Stimulated activated CD4-positive, alpha-beta T cell treated with anti-CD3 and anti-CD28 coated beads, TNF-alpha, amount 100 ng/mL, for 1 hour (primary cell): ENCODE measurements around the gene MSLN.
"Not testable (repeated sequence)": the region's sequence is repeated elsewhere in the genome, so short reads cannot be mapped to it uniquely, and the experiment has no call there.

Experiments
- DNase-seq, 3 donors: peaks; one replicate each; pipeline ENCODE4 v3.0.0-alpha.2; 2020; ENCODE audit warnings: low read depth in 3 of 3, low spot score in 1 of 3

Gene MSLN

DNA sequence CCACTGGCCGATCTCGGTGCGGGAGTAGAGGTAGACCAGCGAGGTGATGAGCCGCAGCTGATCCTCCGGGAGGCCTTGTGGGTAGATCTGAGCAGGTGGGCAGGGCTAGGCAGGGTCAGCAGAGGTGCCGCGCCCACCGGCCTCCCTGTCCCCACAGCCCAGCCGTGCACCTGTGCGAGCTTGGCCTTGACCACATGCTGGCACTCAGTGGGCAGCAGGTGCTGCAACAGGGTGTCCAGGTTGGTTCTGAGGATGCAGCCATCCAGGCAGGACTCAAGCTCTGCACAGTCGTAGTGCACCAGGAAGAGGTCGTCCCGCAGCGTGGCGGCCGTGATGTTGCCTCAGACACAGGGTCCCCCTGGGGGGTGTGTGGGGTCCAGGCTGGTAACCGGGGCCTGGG, 12.4 kb downstream of the MSLN start:
- no peak for DNase-seq

DNA sequence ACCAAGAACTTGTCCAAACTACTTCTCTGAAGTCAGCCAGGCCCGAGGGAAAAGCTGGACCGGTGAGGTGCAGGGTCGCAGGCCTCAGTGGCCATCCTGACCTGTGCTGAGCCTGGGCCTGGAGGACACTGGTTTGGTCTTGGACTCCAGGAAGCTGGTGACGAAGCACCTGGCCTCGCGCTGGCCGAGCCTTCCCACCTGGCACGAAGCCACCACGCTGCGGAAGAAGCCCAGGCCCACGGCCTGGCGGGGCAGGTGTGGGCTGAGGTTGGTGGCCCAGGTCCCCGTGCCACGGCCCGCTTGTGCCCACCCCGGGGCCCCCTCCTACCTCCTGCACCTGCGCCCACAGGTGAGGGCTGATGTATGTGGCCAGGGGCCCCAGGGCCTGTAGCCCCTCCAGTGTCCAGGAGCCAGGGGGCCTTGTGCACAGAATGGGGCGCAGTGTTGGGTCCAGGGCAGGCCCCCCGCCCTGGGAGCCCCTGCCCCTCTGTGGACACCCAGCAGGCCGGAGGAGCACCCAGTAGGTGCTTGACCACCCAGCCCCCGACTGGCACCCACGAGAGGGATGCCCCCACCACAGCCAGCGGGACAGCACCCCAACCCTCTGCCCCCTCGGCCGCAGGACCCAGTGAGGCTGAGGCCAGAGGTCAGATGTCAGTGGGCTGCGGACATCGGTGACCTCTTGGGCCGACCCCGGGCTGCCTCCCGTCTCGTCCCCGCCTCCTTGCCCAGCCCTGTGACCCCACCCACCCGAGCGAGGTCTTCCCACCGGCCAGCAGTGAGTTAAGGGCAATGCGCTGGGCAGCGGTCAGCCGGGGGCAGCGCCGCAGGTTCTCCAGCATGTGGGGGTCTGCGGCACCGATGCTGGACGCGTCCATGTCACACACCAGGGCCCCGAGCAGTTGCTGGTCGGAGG, 13.8 kb downstream of the MSLN start:
- no peak for DNase-seq

DNA sequence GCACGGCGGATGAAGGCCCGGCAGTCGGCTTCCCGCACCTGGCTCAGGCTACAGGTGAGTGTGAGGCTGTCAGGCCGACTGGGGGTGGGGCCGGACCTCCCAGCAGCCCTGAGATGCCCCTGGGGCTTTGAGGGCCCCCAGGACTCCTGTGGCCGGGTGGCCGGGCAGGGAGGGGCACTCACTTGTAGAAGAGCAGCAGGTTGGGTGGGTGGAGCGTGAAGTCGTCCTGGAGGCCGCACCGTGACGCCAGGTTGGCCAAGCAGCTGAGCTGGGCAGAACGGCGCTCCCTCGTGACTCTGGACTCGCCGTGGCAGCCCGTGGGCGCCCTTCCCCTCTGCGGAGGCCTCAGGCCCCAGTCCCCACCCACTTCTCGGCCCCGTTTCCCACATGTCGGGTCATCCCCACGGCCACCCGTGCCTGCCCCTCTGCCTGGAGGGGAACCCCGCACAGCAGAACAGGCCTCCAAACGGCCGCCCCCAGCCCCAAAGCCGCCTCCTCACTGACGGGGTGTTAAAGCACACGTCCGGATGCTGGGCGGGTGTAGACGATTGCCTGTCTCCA, 14.8 kb downstream of the MSLN start:
- no peak for DNase-seq

DNA sequence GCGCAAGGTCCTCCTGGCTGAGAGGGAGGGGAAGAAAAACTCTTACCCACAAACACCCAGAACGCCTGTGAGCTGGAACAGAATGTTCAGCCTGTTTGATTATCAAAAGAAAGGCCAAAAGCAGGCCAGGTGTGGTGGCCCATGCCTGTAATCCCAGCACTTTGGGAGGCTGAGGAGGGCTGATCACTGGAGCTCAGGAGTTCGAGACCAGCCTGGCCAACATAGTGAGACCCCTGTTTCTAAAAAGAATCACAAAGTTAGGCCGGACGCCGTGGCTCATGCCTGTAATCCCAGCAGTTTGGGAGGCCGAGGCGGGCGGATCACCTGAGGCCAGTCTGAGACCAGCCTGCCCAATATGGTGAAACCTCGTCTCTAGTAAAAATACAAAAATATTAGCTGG, 15.8 kb downstream of the MSLN start:
- not testable (repeated sequence) for DNase-seq

DNA sequence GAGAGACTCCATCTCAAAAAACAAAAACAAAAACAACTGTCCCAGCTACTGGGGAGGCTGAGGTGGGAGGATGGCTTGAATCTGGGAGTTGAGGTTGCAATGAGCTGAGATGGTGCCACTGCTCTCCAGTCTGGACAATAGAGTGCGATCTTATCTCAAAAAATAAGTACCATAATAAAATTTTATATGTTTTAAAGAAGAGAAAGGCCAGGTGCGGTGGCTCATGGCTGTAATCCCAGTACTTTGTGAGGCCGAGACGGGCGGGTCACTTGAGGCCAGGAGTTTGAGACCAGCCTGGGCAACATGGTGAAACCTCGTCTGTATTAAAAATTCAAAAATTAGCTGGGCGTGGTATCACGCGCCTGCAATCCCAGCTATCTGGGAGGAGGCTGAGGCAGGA, 16.3 kb downstream of the MSLN start:
- no peak for DNase-seq

DNA sequence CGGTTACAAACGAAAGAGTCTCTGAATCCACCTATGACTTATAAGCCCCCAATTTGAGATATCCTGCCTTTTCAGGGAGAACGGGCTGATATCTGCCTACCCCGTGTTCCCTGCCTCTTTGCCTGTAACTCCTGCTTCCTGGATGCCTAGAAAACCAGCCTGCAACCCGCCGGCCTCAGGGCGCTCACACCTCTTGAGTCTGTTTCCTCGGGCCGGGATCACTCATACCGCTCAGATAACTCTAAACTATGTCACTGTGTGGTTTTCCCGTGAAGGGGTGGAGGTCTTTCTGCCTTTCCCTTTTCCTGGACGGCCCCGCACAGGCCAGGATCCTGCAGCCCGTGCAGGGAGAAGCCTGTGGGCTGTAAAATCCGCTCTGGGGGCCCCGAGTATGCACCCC, 17.3 kb downstream of the MSLN start:
- DNase-seq = no peak

DNA sequence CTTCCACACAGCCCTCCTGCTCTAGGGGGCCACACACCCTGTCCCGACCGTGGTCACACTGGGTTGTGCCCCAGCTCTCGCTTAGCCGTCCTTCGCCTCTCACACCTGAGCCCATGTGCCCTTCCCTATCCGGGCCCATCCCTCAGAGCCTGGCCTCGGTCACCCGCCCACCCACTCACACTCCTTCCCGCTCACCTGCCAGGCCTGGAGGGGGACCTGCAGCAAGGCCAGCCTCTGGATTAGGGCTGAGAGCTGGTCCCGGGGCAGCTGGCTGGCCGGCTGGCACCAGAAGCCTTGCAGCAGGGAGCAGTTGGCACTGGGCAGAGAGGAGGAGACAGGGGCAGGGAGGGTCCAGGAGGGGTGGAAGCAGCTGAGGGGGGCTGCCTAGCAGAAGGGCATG, 17.9 kb downstream of the MSLN start:
- no peak for DNase-seq

DNA sequence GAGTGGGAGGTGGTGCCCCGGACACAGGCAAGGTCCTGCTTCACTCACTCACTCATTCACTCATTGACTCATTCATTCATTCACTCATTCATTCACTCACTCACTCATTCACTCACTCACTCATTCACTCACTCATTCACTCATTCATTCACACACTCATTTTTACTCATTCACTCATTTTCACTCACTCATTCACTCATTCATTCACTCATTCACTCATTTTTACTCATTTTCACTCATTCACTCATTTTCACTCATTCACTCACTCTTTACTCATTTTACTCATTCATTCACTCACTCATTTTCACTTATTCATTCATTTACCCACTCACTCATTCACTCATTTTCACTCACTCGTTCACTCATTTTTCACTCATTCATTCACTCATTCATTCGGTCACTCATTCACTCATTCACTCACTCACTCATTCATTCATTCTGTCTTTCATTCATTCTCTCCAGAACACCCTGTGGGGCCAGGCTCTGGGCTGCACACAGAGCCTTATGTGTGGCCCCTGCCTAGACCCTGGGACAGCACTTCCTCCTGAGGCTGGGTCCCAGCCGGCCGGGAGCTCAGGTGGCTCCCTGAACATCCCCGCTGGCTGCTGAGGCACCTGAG, 18.5 kb downstream of the MSLN start:
- DNase-seq = no peak

DNA sequence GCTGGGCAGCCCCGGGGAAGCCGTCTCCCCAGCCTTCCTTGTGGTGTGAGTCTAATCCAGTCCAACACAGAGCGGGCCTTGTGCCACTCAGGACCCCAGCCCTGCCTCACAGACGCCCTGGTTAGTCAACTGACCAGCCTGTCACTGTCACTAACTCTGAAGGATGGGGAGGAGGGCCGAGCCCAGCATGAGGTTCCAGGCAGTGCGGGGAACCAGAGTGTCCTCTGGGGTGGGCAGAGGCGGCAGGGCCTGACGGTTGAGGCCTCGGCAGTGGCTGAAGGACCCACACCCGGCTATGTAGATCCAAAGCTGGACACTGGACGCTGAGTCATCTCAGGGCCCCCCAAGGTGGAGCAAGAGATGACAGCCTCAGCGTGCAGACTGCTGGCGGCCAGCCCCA, 19.0 kb downstream of the MSLN start:
- no peak for DNase-seq

DNA sequence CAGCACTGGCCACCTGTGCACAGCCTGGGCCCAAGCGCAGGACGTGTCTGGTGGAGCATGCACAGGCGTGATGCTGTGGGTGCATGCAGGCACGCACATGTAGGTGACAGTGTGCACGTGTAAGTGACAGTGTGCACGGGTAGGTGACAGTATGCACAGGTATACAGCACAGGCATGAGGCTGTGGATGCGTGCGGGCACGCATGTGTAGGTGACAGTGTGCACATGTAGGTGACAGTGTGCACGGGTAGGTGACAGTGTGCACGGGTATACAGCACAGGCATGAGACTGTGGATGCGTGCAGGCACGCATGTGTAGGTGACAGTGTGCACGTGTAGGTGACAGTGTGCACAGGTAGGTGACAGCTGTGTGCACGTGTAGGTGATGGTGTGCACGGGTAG, 19.8 kb downstream of the MSLN start:
- no peak for DNase-seq

DNA sequence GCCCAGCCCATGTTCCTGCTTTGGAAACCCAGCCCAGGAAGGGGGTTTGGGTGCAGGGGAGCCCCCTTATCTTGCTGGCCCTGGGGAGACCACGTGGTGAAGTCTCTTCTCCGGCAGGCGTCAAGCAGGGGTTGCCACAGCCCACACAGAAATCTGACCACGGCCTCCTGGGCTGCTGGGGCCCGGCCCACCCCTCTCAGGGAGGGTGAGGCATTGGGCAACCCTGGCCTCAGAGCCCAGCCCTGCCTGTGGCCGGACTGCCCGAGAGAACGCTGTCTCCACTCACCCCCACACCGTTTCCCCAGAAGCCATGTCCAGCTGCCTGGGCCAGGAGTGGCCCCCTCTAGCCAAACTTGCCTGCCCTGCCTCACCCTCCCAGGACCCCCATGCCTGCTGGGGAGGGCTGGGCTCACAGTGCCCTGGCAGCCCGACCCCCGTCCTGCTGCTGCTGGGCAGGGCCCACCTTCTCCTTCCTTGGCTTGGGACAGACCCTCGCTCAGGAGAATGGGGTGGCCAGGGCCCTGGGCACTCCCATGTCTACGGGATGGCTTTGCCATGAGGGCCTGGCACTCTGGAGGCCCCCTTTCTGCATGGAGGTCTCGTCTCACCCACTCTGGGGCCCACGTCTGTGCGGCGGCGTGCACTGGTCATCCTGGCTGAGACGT, 20.9 kb downstream of the MSLN start:
- no peak for DNase-seq

DNA sequence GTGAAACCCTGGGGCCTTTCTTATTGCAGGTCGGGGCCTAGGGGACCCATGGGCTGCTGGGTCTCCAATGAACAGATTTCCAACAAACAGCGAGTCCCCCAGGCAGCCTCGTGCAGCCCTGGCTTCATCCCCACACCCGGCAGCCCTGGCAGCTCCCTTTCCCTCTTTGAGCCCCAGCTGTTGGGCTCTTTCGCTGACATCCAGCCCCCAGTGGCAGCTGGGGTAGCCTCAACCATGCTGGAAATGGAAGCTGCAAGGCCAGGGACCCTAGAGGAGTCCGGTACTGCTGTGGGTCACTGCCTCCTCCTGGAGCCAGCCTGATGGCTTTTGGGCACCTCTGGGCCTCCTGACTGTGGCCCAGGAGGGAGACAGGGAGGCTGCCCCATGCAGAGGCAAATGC, 21.7 kb downstream of the MSLN start:
- DNase-seq = no peak

DNA sequence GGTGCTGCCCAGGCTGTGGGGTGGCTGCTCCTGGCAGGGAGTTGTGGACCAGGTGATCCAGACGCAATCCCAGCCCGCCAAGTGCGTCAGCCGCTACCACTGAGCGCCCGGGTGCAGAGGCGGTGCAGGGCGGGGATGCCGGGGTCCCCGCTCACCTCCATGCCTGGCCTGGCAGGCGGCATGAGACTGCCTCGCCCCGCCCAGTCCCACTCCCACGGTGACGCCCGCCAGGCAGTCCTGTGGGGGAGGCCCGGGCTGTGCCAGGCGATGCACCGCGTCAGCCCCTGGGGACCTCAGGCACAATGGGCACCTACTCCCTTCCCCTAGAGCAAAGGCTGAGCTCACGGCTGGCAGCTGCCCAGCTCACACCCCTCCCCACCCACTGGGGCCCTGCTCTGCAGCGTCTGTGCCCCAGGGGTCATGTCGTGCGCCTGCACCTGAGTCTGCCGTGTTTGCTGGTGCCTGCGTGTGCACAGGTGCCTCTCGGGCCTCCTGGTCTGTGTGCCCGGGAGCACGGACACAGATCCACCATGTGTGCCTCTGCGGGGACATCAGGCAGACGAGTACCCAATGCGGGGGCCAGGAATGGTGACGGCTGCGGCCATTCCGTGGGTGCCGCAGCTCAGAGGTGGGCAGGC, 22.4 kb downstream of the MSLN start:
- no peak for DNase-seq

DNA sequence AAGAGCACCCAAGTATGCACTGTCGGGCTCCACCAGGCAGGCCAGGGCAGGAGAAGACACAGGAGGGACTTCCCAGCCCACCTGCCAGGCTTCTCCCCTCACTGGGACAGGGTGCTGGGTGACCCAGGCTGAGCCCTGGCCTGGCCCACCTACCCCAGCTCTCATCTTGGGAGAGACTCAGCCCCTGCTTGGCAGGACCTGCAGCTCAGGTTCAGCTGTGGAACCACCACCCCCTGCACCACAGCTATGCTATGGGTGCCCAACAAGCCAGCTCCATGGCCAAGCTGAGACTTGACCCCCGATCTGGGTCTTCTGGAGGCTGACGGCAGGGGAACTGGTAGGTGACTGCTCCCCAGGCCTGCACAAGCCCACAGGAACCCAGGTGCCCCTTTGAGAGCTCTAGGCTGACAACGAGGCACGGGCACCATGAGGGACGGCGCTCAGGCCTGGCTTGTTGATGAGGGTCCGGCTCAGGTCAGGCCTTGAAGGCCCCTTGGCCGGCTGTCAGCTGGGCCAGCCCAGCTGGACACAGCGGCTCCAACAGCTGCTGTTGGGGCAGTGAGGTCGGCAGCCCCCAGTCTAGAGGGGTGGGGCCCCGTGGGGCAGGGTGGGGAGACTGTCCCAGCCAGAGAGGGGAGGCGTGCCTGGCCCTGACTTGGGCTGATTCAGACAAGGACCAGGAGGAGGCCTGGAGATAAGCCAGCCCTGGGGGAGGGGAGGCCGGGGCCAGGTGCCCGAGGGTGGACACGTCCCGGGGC, 23.0 kb downstream of the MSLN start:
- DNase-seq = no peak

DNA sequence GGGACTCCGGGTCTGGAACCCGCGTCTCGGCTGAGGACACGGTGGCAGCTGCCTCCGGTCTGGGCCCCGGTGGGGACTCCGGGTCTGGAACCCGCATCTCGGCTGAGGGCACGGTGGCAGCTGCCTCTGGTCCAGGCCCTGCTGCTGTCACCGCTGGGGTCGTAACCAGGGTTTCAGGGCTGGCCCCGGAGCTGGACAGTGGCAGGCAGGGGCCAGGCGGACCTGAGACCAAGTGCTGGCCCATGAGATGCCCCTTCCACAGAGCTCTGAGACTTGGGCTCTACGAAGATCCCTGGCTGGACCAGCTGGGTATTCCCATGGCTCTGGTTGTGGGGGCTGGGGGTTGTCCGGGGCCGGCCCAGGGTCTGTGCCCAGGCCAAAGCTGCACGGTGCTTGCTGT, 23.9 kb downstream of the MSLN start:
- no peak for DNase-seq

DNA sequence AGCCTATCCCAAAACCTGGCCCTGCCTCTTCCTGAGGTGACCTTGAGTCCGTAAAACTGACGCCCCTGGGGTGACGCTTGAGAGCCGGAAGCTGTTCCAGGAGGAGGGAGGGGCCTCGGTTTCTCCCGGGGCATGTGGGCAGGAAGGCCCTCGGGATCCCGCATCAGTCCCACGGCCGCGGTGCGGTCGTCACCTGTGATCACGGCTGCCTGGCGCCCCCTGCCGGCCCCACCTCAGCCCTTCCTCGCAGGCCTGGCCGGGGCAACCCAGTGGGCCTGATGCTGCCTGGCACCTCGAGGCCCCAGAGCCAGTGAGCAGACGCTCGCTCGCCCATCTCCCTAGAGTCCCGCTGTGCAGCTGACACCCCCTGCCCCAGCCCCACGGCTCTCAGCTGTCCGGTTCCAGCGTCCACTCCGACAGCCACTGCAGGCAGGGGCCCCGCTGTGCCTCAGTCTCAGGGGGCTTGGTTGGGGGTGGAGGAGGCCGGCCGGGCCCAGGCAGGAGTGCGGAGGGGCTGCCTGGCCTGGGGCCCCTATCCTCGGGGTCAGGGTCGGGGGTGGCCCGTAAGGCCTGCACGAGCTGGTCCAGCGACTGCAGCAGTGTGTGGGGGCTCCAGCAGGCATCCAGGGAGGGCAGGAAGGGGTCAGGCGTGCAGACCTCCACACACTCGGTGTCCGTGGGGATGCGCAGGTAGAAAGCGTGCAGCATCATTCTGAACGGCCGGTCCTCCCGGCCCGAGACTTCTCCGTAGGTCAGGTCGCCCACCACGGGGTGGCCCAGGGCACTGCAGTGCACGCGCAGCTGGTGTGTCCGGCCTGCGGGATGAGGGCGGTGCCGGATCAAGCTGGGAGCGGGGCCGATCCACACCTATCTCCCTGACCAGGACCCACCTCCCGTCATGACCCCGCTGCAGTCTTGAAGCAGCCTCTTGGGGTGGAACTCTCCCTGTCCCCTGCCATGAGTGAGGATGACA, 25.3 kb downstream of the MSLN start:
- DNase-seq = peak in 2 of 3 donors; percentile 57 to 72

DNA sequence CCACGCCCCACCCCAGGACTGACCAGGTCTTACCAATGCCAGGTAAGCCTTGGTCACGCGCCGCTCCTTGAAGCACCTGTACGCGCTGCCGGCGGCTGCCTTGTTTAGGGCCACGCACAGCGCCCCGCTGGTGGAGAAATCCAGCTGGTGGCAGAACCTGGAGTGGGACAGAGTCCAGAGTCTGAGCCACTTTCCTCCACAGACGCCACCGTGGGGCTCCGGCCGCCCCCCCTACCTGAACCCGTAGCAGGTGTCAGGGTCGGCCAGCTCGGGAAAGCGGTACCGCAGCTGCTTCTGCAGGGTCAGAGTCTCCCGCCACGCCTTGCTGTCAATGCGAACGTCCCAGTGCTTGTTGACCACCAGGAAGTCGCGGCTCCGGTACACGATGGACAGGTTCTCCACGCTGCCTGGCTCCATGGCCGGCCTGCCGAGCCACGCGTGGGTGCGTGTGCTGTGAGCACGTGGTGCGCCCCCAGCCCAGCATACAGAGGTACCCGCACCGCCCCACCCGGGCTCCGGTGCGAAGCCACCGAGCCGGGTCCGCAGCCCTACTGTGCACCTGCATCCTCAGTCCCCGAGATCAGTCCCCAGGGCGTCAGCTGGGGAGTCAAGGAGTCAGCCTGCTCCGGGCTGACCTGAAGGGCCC, 26.9 kb downstream of the MSLN start:
- no peak for DNase-seq

DNA sequence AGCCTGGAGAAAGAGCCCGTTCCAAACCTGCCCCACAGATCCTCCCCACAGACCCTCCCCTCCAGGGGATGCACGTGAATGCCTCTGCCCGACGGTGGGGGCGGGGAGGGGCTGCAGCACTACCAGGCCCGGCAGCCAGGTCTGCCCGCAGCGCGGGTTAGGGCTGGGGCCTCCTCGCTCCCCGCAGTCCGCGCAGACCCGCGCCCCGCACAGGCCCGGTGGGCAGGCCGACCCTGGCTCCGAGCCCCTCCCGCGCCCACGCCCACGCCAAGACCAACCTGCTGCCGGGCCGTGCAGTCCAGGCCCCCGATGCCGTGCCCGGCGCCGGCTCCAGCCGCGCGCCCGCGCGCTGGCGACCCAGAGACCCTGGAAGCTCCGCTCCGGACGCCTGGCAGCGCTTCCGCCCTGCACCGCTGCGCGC, 27.5 kb downstream of the MSLN start, which contains the start of gene RPUSD1:
RPUSD1 (minus strand) TSS at position 404 of the 421 bp plus-strand sequence. CDS start 644 bp downstream, outside the sequence.
- no peak for DNase-seq
